Measurements from ENCODE around the gene C3orf20.

C3orf20 gene

DNA sequence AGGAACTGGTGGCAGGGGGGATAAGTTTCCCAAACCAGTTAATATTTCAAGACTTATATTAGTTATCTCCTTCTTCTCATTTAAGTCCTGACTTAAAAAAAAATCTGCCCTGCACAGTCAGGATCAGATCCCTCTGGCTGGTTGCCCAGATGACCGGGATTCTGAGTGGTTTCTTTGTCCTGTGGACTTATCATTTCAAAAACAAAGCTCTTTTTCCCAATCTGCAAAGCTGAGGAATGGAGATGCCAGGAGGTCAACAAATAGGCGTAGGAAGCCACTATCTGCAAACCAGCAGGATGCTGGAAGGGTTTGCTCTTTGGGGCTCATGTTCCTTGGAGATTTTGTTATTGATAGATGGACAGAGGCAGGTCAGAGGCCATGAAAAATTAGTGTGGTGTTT lies 5.8 kb downstream of the C3orf20 start:
- TF ChIP-seq REST (IDR thresholded peaks at IDR 0.05; ENCODE audit: low read depth): no peak
- no peak for TF ChIP-seq NFIC (IDR thresholded peaks at IDR 0.05)

- no peak for TF ChIP-seq EGR1 (IDR thresholded peaks at IDR 0.05)
Measured at GRCh38 chr3:14684447-14684846, 9.5 kb downstream of the C3orf20 start.

- TF ChIP-seq YY1 (IDR thresholded peaks at IDR 0.05; ENCODE audit: low read depth): no peak
- no peak for TF ChIP-seq ZBTB7A (IDR thresholded peaks at IDR 0.05; ENCODE audit: low read depth)
- TF ChIP-seq TAF1 (IDR thresholded peaks at IDR 0.05; ENCODE audit: low read depth): no peak
- no peak for TF ChIP-seq USF1 (IDR thresholded peaks at IDR 0.05)
- TF ChIP-seq TCF12 (IDR thresholded peaks at IDR 0.05; ENCODE audit: low read depth): no peak
Measured at GRCh38 chr3:14685179-14685578, 10.2 kb downstream of the C3orf20 start.

- TF ChIP-seq ZBTB7A (IDR thresholded peaks at IDR 0.05; ENCODE audit: low read depth): no peak
- no peak for TF ChIP-seq RAD21 (IDR thresholded peaks at IDR 0.05; ENCODE audit: low read depth)
Measured at GRCh38 chr3:14687360-14687759, 12.4 kb downstream of the C3orf20 start.

DNA sequence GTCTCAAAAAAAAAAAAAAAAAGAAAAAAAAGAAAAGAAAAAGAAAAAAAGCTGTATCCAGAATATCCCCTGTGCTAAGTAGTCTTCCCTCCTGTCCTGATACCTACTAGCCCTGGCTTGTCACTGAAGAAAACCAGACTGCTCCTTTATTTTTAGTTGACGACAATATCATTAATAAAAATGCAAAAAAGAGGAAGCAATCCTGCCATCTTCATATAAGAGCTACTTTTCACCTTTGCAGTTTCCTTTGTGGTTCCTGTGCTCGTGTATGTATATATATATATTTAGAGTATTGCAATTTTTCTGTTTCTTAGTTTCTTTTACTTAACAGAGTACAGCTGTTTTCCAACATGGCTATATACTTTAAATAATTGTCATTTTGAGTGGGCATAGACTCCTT lies 13.6 kb downstream of the C3orf20 start:
- TF ChIP-seq TEAD4 (IDR thresholded peaks at IDR 0.05) (no peak), NFIC (IDR thresholded peaks at IDR 0.05) (no peak), FOXM1 (IDR thresholded peaks at IDR 0.05; ENCODE audit: borderline replicate concordance, low read depth) (no peak)

GRCh38 chr3:14689247-14689980 lies 14.5 kb downstream of the C3orf20 start:
- TF ChIP-seq FOXM1 (IDR thresholded peaks at IDR 0.05; ENCODE audit: borderline replicate concordance, low read depth) (no peak), REST (IDR thresholded peaks at IDR 0.05; ENCODE audit: low read depth) (no peak), TEAD4 (IDR thresholded peaks at IDR 0.05) (no peak), TCF12 (IDR thresholded peaks at IDR 0.05; ENCODE audit: low read depth) (no peak), TAF1 (IDR thresholded peaks at IDR 0.05; ENCODE audit: low read depth) (no peak), RAD21 (IDR thresholded peaks at IDR 0.05; ENCODE audit: low read depth) (no peak), CEBPB (IDR thresholded peaks at IDR 0.05) (no peak), CREB1 (IDR thresholded peaks at IDR 0.05; ENCODE audit: low read depth) (no peak), NFIC (IDR thresholded peaks at IDR 0.05) (no peak), MAX (IDR thresholded peaks at IDR 0.05) (no peak), USF1 (IDR thresholded peaks at IDR 0.05) (no peak), YY1 (IDR thresholded peaks at IDR 0.05; ENCODE audit: low read depth) (no peak)

- TF ChIP-seq RAD21 (IDR thresholded peaks at IDR 0.05; ENCODE audit: low read depth) (no peak), REST (IDR thresholded peaks at IDR 0.05; ENCODE audit: low read depth) (no peak), EP300 (IDR thresholded peaks at IDR 0.05; ENCODE audit: borderline replicate concordance) (no peak), FOXM1 (IDR thresholded peaks at IDR 0.05; ENCODE audit: borderline replicate concordance, low read depth) (no peak), YY1 (IDR thresholded peaks at IDR 0.05; ENCODE audit: low read depth) (no peak), MAX (IDR thresholded peaks at IDR 0.05) (no peak), EGR1 (IDR thresholded peaks at IDR 0.05) (no peak), CEBPB (IDR thresholded peaks at IDR 0.05) (no peak), USF1 (IDR thresholded peaks at IDR 0.05) (no peak), CREB1 (IDR thresholded peaks at IDR 0.05; ENCODE audit: low read depth) (no peak), TCF12 (IDR thresholded peaks at IDR 0.05; ENCODE audit: low read depth) (no peak), NFIC (IDR thresholded peaks at IDR 0.05) (no peak), TEAD4 (IDR thresholded peaks at IDR 0.05) (no peak), TAF1 (IDR thresholded peaks at IDR 0.05; ENCODE audit: low read depth) (no peak), ZBTB7A (IDR thresholded peaks at IDR 0.05; ENCODE audit: low read depth) (no peak)
Measured at GRCh38 chr3:14691239-14691638, 16.3 kb downstream of the C3orf20 start.

All from Ishikawa (cell line).